ENCODE measurements around the gene CD6. TPM values are rescaled to one million over a fixed set of nuclear protein-coding genes. Genes with fewer than 3 reads are reported as not detected.

CD6 gene
- total RNA-seq, 1 donor from 2014 or later, result 0.39 TPM

- no peak for DNase-seq (ENCODE audit: low read depth)
- H3K36me3 Mint-ChIP-seq (ENCODE audit: low read depth, unreplicated experiment), result peaks cover 24% of the 10 kb centered on the region
- Histone ChIP-seq H3K9ac (ENCODE audit: low read length) (no peak overlapping the region), H3K79me2 (ENCODE audit: insufficient read depth, low read length) (peaks cover 22% of the 10 kb centered on the region), H3K27me3 (ENCODE audit: insufficient read depth, low read length) (no peaks in the 10 kb centered on the region), H3K27ac (ENCODE audit: low read depth, low read length) (no peak overlapping the region), H3K36me3 (ENCODE audit: insufficient read depth, low read length) (peaks cover 15% of the 10 kb centered on the region), H2AFZ (ENCODE audit: low read depth, low read length) (no peak overlapping the region), H4K20me1 (ENCODE audit: insufficient read depth, low read length) (peaks cover 42% of the 10 kb centered on the region), H3K4me1 (ENCODE audit: insufficient read depth, low read length) (peaks cover 32% of the 10 kb centered on the region), H3K4me3 (ENCODE audit: insufficient read depth, low read depth, low read length) (no peak overlapping the region), H3K4me2 (ENCODE audit: low read length) (no peak overlapping the region), H3K9me3 (ENCODE audit: insufficient read depth, low read depth, low read length) (no peaks in the 10 kb centered on the region)
- peaks cover 18% of the 10 kb centered on the region for H3K4me1 Mint-ChIP-seq (ENCODE audit: low read depth, unreplicated experiment)
- TF ChIP-seq CTCF (IDR thresholded peaks at IDR 0.05; ENCODE audit: insufficient read depth, low read depth, low read length), result no peak
- no peak for TF ChIP-seq EZH2 (IDR thresholded peaks at IDR 0.05; ENCODE audit: insufficient read depth, low read length)
- no peak for FAIRE-seq
- H3K9me3 Mint-ChIP-seq (ENCODE audit: unreplicated experiment), result peaks cover 1% of the 10 kb centered on the region
- no peaks in the 10 kb centered on the region for H3K27me3 Mint-ChIP-seq (ENCODE audit: low read depth, unreplicated experiment)
- H3K27ac Mint-ChIP-seq (ENCODE audit: unreplicated experiment), result no peak overlapping the region
- peak overlapping the region; percentile 57 for H3K4me3 Mint-ChIP-seq (ENCODE audit: unreplicated experiment)
Observed at GRCh38 chr11:60923326-60923725, 48.2 kb upstream of the CD6 start.

- Histone ChIP-seq H3K27ac (ENCODE audit: low read depth, low read length) (no peak overlapping the region), H3K9me3 (ENCODE audit: insufficient read depth, low read depth, low read length) (no peaks in the 10 kb centered on the region), H3K4me1 (ENCODE audit: insufficient read depth, low read length) (peaks cover 29% of the 10 kb centered on the region), H4K20me1 (ENCODE audit: insufficient read depth, low read length) (peaks cover 38% of the 10 kb centered on the region), H3K27me3 (ENCODE audit: insufficient read depth, low read length) (no peaks in the 10 kb centered on the region), H3K4me2 (ENCODE audit: low read length) (peak overlapping the region; percentile 95), H3K36me3 (ENCODE audit: insufficient read depth, low read length) (peaks cover 15% of the 10 kb centered on the region), H2AFZ (ENCODE audit: low read depth, low read length) (peak overlapping the region; percentile 57), H3K79me2 (ENCODE audit: insufficient read depth, low read length) (peaks cover 18% of the 10 kb centered on the region), H3K9ac (ENCODE audit: low read length) (peak overlapping the region; percentile 83), H3K4me3 (ENCODE audit: insufficient read depth, low read depth, low read length) (peak overlapping the region; percentile 67)
- FAIRE-seq, result no peak
- H3K9me3 Mint-ChIP-seq (ENCODE audit: unreplicated experiment), result peaks cover 1% of the 10 kb centered on the region
- no peak overlapping the region for H3K27ac Mint-ChIP-seq (ENCODE audit: unreplicated experiment)
- DNase-seq (ENCODE audit: low read depth), result no peak
- no peaks in the 10 kb centered on the region for H3K27me3 Mint-ChIP-seq (ENCODE audit: low read depth, unreplicated experiment)
- H3K4me3 Mint-ChIP-seq (ENCODE audit: unreplicated experiment), result peak overlapping the region; percentile 75
- H3K4me1 Mint-ChIP-seq (ENCODE audit: low read depth, unreplicated experiment), result peaks cover 18% of the 10 kb centered on the region
- TF ChIP-seq CTCF (IDR thresholded peaks at IDR 0.05; ENCODE audit: insufficient read depth, low read depth, low read length), result no peak
- TF ChIP-seq EZH2 (IDR thresholded peaks at IDR 0.05; ENCODE audit: insufficient read depth, low read length), result no peak
- H3K36me3 Mint-ChIP-seq (ENCODE audit: low read depth, unreplicated experiment), result peaks cover 24% of the 10 kb centered on the region
Observed at GRCh38 chr11:60923800-60924109, 47.7 kb upstream of the CD6 start.

GRCh38 chr11:60924110-60924905, 47.2 kb upstream of the CD6 start, which contains the start of gene TMEM132A:
Gene TMEM132A, plus strand, starts transcription at chr11:60924460. Its CDS starts 174 bp downstream, at chr11:60924634.
- peaks cover 12% of the 10 kb centered on the region for H3K79me2 ChIP-seq (ENCODE audit: insufficient read depth, low read length)
- peaks cover 33% of the 10 kb centered on the region for H4K20me1 ChIP-seq (ENCODE audit: insufficient read depth, low read length)
- peaks cover 25% of the 10 kb centered on the region for H3K36me3 Mint-ChIP-seq (ENCODE audit: low read depth, unreplicated experiment)
- H3K4me1 Mint-ChIP-seq (ENCODE audit: low read depth, unreplicated experiment), result peaks cover 13% of the 10 kb centered on the region
- no peaks in the 10 kb centered on the region for H3K27me3 Mint-ChIP-seq (ENCODE audit: low read depth, unreplicated experiment)
- H3K27me3 ChIP-seq (ENCODE audit: insufficient read depth, low read length), result no peaks in the 10 kb centered on the region
- H3K27ac Mint-ChIP-seq (ENCODE audit: unreplicated experiment), result peak within 1 kb of the TSS; percentile 58
- peaks cover 1% of the 10 kb centered on the region for H3K9me3 Mint-ChIP-seq (ENCODE audit: unreplicated experiment)
- H2AFZ ChIP-seq (ENCODE audit: low read depth, low read length), result peak within 1 kb of the TSS; percentile 57
- DNase-seq (ENCODE audit: low read depth), result peak; percentile 59
- H3K27ac ChIP-seq (ENCODE audit: low read depth, low read length), result no peak within 1 kb of the TSS
- H3K4me3 ChIP-seq (ENCODE audit: insufficient read depth, low read depth, low read length), result peak within 1 kb of the TSS; percentile 67
- no peak for FAIRE-seq
- TF ChIP-seq CTCF (IDR thresholded peaks at IDR 0.05; ENCODE audit: insufficient read depth, low read depth, low read length) (no peak), EZH2 (IDR thresholded peaks at IDR 0.05; ENCODE audit: insufficient read depth, low read length) (no peak)
- H3K9me3 ChIP-seq (ENCODE audit: insufficient read depth, low read depth, low read length), result no peaks in the 10 kb centered on the region
- peak within 1 kb of the TSS; percentile 83 for H3K9ac ChIP-seq (ENCODE audit: low read length)
- H3K4me3 Mint-ChIP-seq (ENCODE audit: unreplicated experiment), result peak within 1 kb of the TSS; percentile 86
- H3K4me2 ChIP-seq (ENCODE audit: low read length), result peak within 1 kb of the TSS; percentile 95
- H3K4me1 ChIP-seq (ENCODE audit: insufficient read depth, low read length), result peaks cover 23% of the 10 kb centered on the region
- H3K36me3 ChIP-seq (ENCODE audit: insufficient read depth, low read length), result peaks cover 15% of the 10 kb centered on the region
